H9 (cell line): ENCODE data around the gene EPS15. TPM values are rescaled to one million over a fixed set of nuclear protein-coding genes. Genes with fewer than 3 reads are reported as not detected.

ENCODE experiments used
- DNase-seq: peaks from one replicate; pipeline ENCODE4 v3.0.0-alpha.2; 2017
- H2AFZ ChIP-seq: one replicate; pipeline ENCODE4 v1.6.1; 2013; ENCODE audit warnings: mild to moderate bottlenecking, low read length, control low read depth, moderate library complexity
- H2AK5ac ChIP-seq: 2 replicates; pipeline ENCODE4 v1.6.1; 2013; ENCODE audit warnings: low read length, control low read depth, mixed read lengths; ENCODE audit not compliant: insufficient read length
- H2BK120ac ChIP-seq: one replicate; pipeline ENCODE4 v1.6.1; 2013; ENCODE audit warnings: low read depth, mild to moderate bottlenecking, low read length, control low read depth, inconsistent platforms; ENCODE audit not compliant: poor library complexity, severe bottlenecking
- H2BK12ac ChIP-seq: 2 replicates; pipeline ENCODE4 v1.6.1; 2013; ENCODE audit warnings: low read length, control low read depth, mixed read lengths, low read depth; ENCODE audit not compliant: insufficient read length
- H2BK15ac ChIP-seq: 2 replicates; pipeline ENCODE4 v1.6.1; 2013; ENCODE audit warnings: low read depth, low read length, control low read depth
- H2BK20ac ChIP-seq: one replicate; pipeline ENCODE4 v1.6.1; 2013; ENCODE audit warnings: low read depth, mild to moderate bottlenecking, low read length, control low read depth, inconsistent platforms; ENCODE audit not compliant: poor library complexity, severe bottlenecking
- H2BK5ac ChIP-seq: 2 replicates; pipeline ENCODE4 v1.6.1; 2013; ENCODE audit warnings: low read length, control low read depth, mixed read lengths; ENCODE audit not compliant: insufficient read length
- H3K14ac ChIP-seq: 2 replicates; pipeline ENCODE4 v1.6.1; 2013; ENCODE audit warnings: low read length, control low read depth; ENCODE audit not compliant: insufficient read depth
- H3K18ac ChIP-seq: 2 replicates; pipeline ENCODE4 v1.6.1; 2013; ENCODE audit warnings: low read depth, mild to moderate bottlenecking, mixed read lengths, low read length, control low read depth; ENCODE audit not compliant: insufficient read length
- H3K23ac ChIP-seq: 2 replicates; pipeline ENCODE4 v1.6.1; 2013; ENCODE audit warnings: low read length, control low read depth, mixed read lengths, low read depth; ENCODE audit not compliant: insufficient read length
- H3K23me2 ChIP-seq: 2 replicates; pipeline ENCODE4 v1.6.1; 2013; ENCODE audit warnings: low read depth, mild to moderate bottlenecking, mixed read lengths, low read length, control low read depth; ENCODE audit not compliant: insufficient read length, poor library complexity, severe bottlenecking
- H3K27ac ChIP-seq: 2 replicates; pipeline ENCODE4 v1.5.1; 2013; ENCODE audit warnings: low read length, control low read depth, mixed read lengths, low read depth; ENCODE audit not compliant: insufficient read length
- H3K27me3 ChIP-seq: 2 replicates; pipeline ENCODE4 v1.6.1; 2013; ENCODE audit warnings: low read length, control low read depth, inconsistent platforms; ENCODE audit not compliant: insufficient read depth
- H3K4ac ChIP-seq: 2 replicates; pipeline ENCODE4 v1.6.1; 2013; ENCODE audit warnings: low read depth, mild to moderate bottlenecking, control low read depth, inconsistent platforms, low read length, moderate library complexity
- H3K4me1 ChIP-seq: 2 replicates; pipeline ENCODE4 v1.6.1; 2013; ENCODE audit warnings: low read length, control low read depth, inconsistent platforms; ENCODE audit not compliant: insufficient read depth
- H3K4me2 ChIP-seq: 2 replicates; pipeline ENCODE4 v1.6.1; 2013; ENCODE audit warnings: low read length, control low read depth, mixed read lengths; ENCODE audit not compliant: insufficient read length, insufficient read depth
- H3K56ac ChIP-seq: 2 replicates; pipeline ENCODE4 v1.6.1; 2013; ENCODE audit warnings: low read depth, mild to moderate bottlenecking, mixed read lengths, low read length, control low read depth; ENCODE audit not compliant: insufficient read length
- H3K79me1 ChIP-seq: 2 replicates; pipeline ENCODE4 v1.6.1; 2013; ENCODE audit warnings: low read depth, mild to moderate bottlenecking, moderate library complexity, low read length, control low read depth, inconsistent platforms; ENCODE audit not compliant: insufficient read depth, poor library complexity, severe bottlenecking
- H3K79me2 ChIP-seq: 2 replicates; pipeline ENCODE4 v1.6.1; 2013; ENCODE audit warnings: low read length, control low read depth, inconsistent platforms; ENCODE audit not compliant: insufficient read depth
- H3K9ac ChIP-seq: 2 replicates; pipeline ENCODE4 v1.6.1; 2013; ENCODE audit warnings: low read length, control low read depth, mixed read lengths; ENCODE audit not compliant: insufficient read length; ENCODE audit errors: extremely low read depth
- H3K9me3 ChIP-seq: one replicate; pipeline ENCODE4 v1.6.1; 2013; ENCODE audit warnings: low read depth, low read length, inconsistent platforms; ENCODE audit not compliant: control insufficient read depth
- H3T11ph ChIP-seq: one replicate; pipeline ENCODE4 v1.6.1; 2013; ENCODE audit warnings: mild to moderate bottlenecking, low read length, control low read depth, inconsistent platforms
- H4K20me1 ChIP-seq: one replicate; pipeline ENCODE4 v1.6.1; 2013; ENCODE audit not compliant: control insufficient read depth, insufficient read length, insufficient read depth
- H4K5ac ChIP-seq: 2 replicates; pipeline ENCODE4 v1.6.1; 2013; ENCODE audit warnings: low read depth, mild to moderate bottlenecking, mixed read lengths, low read length, control low read depth; ENCODE audit not compliant: insufficient read length
- H4K8ac ChIP-seq: replicated peaks from 2 replicates; pipeline ENCODE4 v1.6.1; 2013; ENCODE audit warnings: low read length, control low read depth, mixed read lengths, low read depth; ENCODE audit not compliant: insufficient read length
- H4K91ac ChIP-seq: 2 replicates; pipeline ENCODE4 v1.6.1; 2013; ENCODE audit warnings: low read depth, mild to moderate bottlenecking, moderate library complexity, mixed read lengths, low read length, control low read depth; ENCODE audit not compliant: insufficient read length
- H3K27ac Mint-ChIP-seq, 3 experiments: 2 replicates in 2 of 3; 3 replicates in 1 of 3; pipeline ENCODE4 v1.8.0; 2020 to 2021; ENCODE audit warnings: mixed read lengths in 3 of 3, mild to moderate bottlenecking in 1 of 3, moderate library complexity in 1 of 3
- H3K27me3 Mint-ChIP-seq: 2 replicates; pipeline ENCODE4 v1.8.0; 2021; ENCODE audit warnings: low read depth, mild to moderate bottlenecking, moderate library complexity, mixed read lengths
- H3K36me3 Mint-ChIP-seq, 3 experiments: 2 replicates in 2 of 3; 3 replicates in 1 of 3; pipeline ENCODE4 v1.8.0; 2020 to 2021; ENCODE audit warnings: low read depth in 3 of 3, mixed read lengths in 3 of 3; ENCODE audit not compliant: insufficient read depth in 1 of 3
- H3K4me1 Mint-ChIP-seq, 2 experiments: 2 replicates each; pipeline ENCODE4 v1.8.0; 2020; ENCODE audit warnings: mixed read lengths in 2 of 2
- H3K4me3 Mint-ChIP-seq, 2 experiments: 2 replicates in 1 of 2; 3 replicates in 1 of 2; pipeline ENCODE4 v1.8.0; 2020 to 2021; ENCODE audit warnings: mild to moderate bottlenecking in 2 of 2, mixed read lengths in 2 of 2, moderate library complexity in 1 of 2
- H3K9me3 Mint-ChIP-seq, 2 experiments: 2 replicates in 1 of 2; 3 replicates in 1 of 2; pipeline ENCODE4 v1.8.0; 2020; ENCODE audit warnings: mild to moderate bottlenecking in 2 of 2, mixed read lengths in 2 of 2, moderate library complexity in 1 of 2
- CTCF ChIP-seq: fragments of 200-600 bp; sonication (generic); conservative IDR thresholded peaks from 3 replicates; pipeline ENCODE4 v1.8.0; 2021; ENCODE audit warnings: antibody characterized with exemption, mild to moderate bottlenecking
- WGBS: extraction: QIAGEN DNeasy Blood & Tissue Kit; methylation state at CpG from one replicate; pipeline ENCODE4 v1.1.7; 2013; ENCODE audit warnings: missing lambda C conversion rate, low lambda C conversion rate, mixed read lengths; ENCODE audit not compliant: insufficient read length; ENCODE audit errors: extremely low coverage; 5-methylcytosine and 5-hydroxymethylcytosine counted together
- total RNA-seq: library from RNA; stranded (reverse); gene quantifications from 2 replicates; pipeline ENCODE4 v1.2.1, GENCODE V29; 2021

EPS15 gene
- total RNA-seq, 1 experiment from 2014 or later = 44.1 TPM

- Mint-ChIP-seq H3K36me3 (no peaks in the 10 kb centered on the region), H3K4me1 (peaks cover 23 to 35% of the 10 kb centered on the region in 2 experiments), H3K4me3 (no peak overlapping the region), H3K27me3 (peaks cover 24% of the 10 kb centered on the region), H3K9me3 (no peaks in the 10 kb centered on the region), H3K27ac (no peak overlapping the region)
- DNase-seq = no peak
- Histone ChIP-seq H2BK15ac (no peak overlapping the region), H3K79me1 (no peaks in the 10 kb centered on the region), H2BK5ac (no peak overlapping the region), H3K4me1 (peaks cover 3% of the 10 kb centered on the region; the same call in 1 of the 2 replicates), H4K20me1 (no peaks in the 10 kb centered on the region), H3K18ac (no peak overlapping the region), H3K56ac (no peak overlapping the region), H3K27me3 (no peaks in the 10 kb centered on the region; the same call in 1 of the 2 replicates), H3K27ac (no peak overlapping the region), H2BK12ac (no peak overlapping the region), H3K79me2 (no peaks in the 10 kb centered on the region), H2AFZ (no peak overlapping the region), H3K23ac (no peak overlapping the region), H3K9ac (no peak overlapping the region), H3K4me2 (no peak overlapping the region), H4K8ac (no peak overlapping the region), H3K4ac (no peak overlapping the region), H2BK120ac (no peak overlapping the region), H4K5ac (no peak overlapping the region), H3K14ac (no peak overlapping the region), H4K91ac (no peak overlapping the region), H2BK20ac (no peak overlapping the region), H3K23me2 (peaks cover 6% of the 10 kb centered on the region), H3K9me3 (no peaks in the 10 kb centered on the region), H3T11ph (no peak overlapping the region), H2AK5ac (no peak overlapping the region)
- no CpG with 5 or more reads among the region's 3 CpGs for WGBS
- TF ChIP-seq CTCF = no peak
Observed at GRCh38 chr1:51328279-51328678, 190.8 kb downstream of the EPS15 start.
